DMS114 treated with DMSO at 0.1 percent for 48 hours (cell line): ENCODE measurements around the gene CCR3.

ENCODE experiments used
- DNase-seq: peaks from one replicate; lab custom pipeline; 2025; ENCODE audit not compliant: unreplicated experiment; lab: John Stamatoyannopoulos, UW

Gene CCR3

GRCh38 chr3:46218196-46218709 lies 24.0 kb upstream of the CCR3 start:
- no peak for DNase-seq

DNA sequence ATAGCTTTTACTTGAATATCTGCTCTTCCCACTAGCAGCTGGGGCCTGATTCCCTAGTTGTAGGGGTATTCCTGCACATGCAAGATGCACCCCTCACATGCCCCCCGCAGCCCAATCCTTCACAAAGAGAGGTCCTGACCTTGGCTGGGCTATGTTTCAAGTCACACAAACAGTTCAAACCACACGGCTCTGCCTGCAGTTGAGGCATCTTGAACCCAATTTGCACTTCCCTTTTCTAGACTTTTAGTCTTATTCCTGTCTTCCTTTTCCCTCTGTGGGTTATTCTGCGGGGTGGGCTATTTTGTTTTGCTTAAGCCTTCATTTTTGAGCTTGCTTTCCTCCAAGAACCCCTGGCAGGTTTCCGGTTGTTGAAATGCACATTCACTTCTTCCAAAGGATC lies 20.9 kb upstream of the CCR3 start:
- DNase-seq: no peak

GRCh38 chr3:46221938-46222337 lies 20.3 kb upstream of the CCR3 start:
- DNase-seq: no peak

- no peak for DNase-seq
Observed at GRCh38 chr3:46222435-46223161, 19.7 kb upstream of the CCR3 start.

DNA sequence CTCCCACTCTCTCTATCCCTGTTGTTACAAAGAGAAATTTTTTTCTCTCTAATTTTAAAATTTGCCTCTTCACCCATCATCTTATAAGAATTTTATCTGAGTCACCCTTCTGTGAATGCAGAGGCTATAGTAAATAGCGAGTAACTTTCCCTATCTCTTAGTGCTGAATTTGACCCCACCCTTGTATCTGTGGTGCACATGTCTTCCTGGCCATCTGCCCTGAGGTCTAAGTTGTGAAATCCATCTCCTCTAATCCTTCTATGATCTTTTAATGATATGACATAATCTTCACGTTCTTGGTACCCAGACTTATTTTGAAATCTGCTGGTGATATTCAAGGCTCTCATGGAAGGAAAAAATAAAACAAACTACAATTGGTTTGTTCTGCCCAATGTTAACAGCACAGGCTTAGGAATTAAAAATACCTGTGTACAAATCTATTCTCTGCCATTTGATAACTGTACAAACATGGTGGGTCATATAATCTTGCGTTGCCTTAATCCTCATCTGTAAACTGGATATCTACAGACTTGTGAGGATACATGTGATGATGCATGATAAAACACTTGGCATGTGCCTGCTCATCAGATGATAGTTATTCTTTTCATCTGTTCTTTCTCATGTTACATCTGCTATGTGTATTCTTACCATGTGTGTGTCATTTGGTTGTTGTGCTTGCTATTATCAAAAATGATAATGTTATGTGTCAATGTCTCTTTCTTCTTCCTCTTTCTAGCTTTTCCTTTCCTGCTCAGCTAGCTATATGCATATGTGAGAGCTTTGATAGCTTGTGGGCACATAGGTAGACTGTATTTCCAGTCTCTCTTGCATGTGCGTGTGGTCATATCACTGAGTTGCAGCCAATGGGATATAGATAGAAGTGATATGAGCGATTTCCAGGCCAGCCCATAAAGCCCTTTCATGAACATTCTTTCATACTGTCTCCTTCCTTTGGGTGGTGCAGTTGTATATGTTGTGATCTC lies 13.7 kb upstream of the CCR3 start:
- DNase-seq: no peak

GRCh38 chr3:46231323-46231722 lies 10.9 kb upstream of the CCR3 start:
- no peak for DNase-seq

DNA sequence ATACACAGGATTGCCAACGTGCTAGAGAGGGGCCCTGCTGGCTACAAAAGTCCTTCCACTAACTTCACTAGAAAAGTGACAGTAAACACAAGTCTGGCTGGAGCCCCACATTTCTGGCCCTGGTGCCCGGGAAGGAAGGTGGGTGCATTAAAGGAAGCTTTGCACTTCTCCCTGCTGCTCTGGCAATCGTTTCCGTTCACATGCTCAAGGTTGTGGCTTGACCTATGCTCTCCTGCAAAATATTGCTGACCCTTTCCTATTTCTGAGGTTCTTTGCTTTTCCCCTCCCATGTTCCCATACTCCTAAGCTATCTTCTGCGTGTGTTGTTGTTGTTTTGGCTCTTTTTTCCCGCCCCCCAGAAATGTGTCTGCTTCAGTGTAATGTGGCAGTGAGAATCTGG lies 9.1 kb upstream of the CCR3 start:
- no peak for DNase-seq

- no peak for DNase-seq
Observed at GRCh38 chr3:46235425-46235824, 6.8 kb upstream of the CCR3 start.

DNA sequence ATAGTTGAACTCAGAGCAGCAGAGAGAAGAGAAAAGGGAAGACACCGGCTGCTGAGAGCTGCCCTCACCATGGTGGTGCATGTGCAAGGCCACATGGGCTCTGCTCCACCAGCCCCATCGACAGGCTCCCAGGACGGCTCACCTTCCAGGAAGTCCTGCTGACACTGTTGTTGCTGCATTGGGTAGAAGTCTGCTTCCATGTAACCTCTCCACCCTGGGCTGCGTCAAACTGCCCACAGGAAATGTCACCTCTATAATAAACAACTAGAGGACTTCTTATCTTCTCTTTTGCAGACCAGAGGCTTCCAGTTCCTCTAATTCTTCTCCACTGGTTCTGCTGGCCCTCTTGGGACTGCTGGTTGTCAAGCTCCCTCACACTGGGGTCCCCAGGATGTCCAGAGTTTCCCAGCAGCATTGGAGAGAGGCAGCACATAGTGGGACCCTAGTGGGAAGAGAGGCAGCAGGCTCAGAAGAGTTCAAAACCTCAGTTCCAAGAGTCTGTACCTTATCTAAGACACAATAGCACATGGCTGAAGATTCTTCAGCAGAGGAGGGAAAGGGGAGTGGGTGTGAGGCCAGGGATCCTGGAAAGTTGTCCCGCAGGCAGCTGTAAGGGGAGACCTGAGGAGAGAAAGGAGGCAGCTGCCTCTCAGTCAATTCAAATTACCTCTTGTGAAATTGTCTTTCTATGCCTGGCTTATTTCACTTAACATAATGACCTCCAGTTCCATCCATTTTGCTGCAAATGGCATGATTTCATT lies 5.8 kb upstream of the CCR3 start:
- no peak for DNase-seq

DNA sequence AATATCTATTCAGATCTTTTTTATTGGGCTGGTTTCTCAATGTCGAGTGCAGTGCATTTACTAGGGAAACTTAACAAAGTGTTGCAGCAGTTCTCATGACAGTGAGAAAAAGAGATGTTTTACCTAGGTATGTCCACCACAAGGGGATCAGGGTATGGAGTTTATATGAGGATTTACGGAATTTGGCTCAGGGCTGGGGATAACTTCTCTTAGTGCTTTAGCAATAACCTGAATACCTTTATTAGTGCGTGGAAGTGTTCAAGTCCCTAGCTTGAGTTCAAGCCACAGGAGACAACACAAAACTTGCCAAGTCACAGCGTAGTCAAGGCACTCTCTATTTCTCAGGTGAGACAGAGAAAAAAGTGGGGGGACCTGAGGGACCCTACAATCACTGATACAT lies 3.9 kb upstream of the CCR3 start:
- no peak for DNase-seq

GRCh38 chr3:46239301-46239938 lies 2.8 kb upstream of the CCR3 start:
- DNase-seq: no peak

DNA sequence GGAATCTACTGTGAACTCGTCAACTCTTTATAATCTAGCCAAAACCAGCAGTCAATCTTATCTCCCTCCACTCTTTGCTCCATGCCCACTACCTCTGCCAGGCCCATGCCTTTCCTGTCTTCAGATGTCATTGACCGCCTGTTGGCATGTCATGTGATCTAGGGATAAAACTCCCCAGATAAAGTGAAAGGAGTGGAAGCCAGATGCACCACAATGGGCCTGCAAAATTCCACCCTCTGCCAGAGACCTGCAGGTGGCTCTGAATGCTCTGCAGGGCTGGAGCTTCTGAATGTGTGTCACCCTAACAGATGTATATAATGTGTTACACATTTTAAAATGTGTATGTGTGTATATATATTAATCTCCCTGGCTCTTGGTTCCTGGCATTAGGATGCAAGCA lies 2.3 kb upstream of the CCR3 start:
- DNase-seq: no peak

GRCh38 chr3:46243560-46243959 lies 1.3 kb downstream of the CCR3 start:
- DNase-seq: no peak

- DNase-seq: no peak
Observed at GRCh38 chr3:46245146-46245545, 2.9 kb downstream of the CCR3 start.

DNA sequence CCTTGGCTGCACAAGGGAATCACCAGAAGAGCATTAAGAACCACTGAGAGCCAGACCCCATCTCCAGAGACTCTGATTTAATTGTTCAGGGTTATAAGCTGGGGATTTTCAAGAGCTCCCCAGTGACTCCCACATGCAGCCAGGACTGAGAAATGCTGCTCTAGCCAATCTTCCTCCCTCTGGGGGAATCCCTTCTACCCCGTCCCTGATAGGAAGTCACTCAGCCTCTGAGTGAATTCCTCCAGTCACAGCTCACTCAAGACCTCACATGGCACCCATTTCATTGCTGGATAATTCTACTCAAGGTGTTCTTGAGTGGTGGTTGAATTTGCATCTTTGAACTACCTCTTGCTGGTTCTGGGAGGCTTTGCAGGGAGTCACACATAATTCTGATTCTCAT lies 10.7 kb downstream of the CCR3 start:
- DNase-seq: no peak

DNA sequence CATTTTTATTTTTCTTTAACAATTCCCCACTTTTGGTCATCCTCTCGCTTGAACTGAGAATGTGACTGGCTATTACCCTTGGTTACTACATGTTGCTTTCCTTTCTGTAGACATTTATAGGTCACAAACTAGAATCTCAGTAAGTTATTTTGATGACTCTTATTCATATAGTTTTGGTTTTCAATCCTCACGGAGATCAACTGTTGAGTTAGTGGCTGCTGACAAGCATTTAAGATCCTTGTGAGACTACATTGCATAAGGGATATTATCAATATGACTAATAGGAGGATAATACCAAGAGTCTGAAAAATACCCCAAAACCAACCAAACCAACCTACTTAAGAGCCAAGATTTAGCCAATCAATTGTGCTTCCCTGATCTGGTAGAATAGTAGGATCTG lies 16.3 kb downstream of the CCR3 start:
- no peak for DNase-seq

GRCh38 chr3:46261926-46262594 lies 19.8 kb downstream of the CCR3 start:
- no peak for DNase-seq

- no peak for DNase-seq
Observed at GRCh38 chr3:46264002-46264401, 21.7 kb downstream of the CCR3 start.

- no peak for DNase-seq
Observed at GRCh38 chr3:46266598-46266997, 24.3 kb downstream of the CCR3 start.

- DNase-seq: no peak
Observed at GRCh38 chr3:46269556-46269955, 27.3 kb downstream of the CCR3 start.
